Activated naive CD4-positive, alpha-beta T cell treated with anti-CD3 and anti-CD28 coated beads, Interleukin-2, amount 10 ng/mL, durations not matched to agents 7 days and 5 days (primary cell): Measurements from ENCODE around the gene TADA1.
A peak's percentile ranks its signal among the peaks of the same experiment; 100 is the strongest.
"Not testable (repeated sequence)": the region's sequence is repeated elsewhere in the genome, so short reads cannot be mapped to it uniquely, and the experiment has no call there.

Experiments used
- CTCF ChIA-PET: fragments of 350-600 bp; sonication (Branson Sonifier 250); formaldehyde crosslinking; loops from one replicate; lab custom pipeline; 2021; ENCODE audit warnings: antibody characterized with exemption; lab: Charles Lee
- DNase-seq: peaks from one replicate; pipeline ENCODE4 v3.0.0-alpha.2; 2020
- H3K27ac Mint-ChIP-seq: one replicate; pipeline ENCODE4 v1.8.0; 2021; ENCODE audit warnings: mild to moderate bottlenecking, moderate library complexity, mixed read lengths
- H3K27me3 Mint-ChIP-seq: one replicate; pipeline ENCODE4 v1.8.0; 2021; ENCODE audit warnings: mild to moderate bottlenecking, mixed read lengths
- H3K36me3 Mint-ChIP-seq: one replicate; pipeline ENCODE4 v1.8.0; 2021; ENCODE audit warnings: mixed read lengths
- H3K4me1 Mint-ChIP-seq: one replicate; pipeline ENCODE4 v1.8.0; 2021; ENCODE audit warnings: mixed read lengths
- H3K4me3 Mint-ChIP-seq: one replicate; pipeline ENCODE4 v1.8.0; 2021; ENCODE audit warnings: mild to moderate bottlenecking, moderate library complexity, mixed read lengths
- H3K9me3 Mint-ChIP-seq: one replicate; pipeline ENCODE4 v1.8.0; 2021; ENCODE audit warnings: mixed read lengths

The TADA1 gene

GRCh38 chr1:166878173-166878917 is 2.3 kb upstream of the TADA1 start:
- not testable (repeated sequence) for H3K4me3 Mint-ChIP-seq

GRCh38 chr1:166876540-166876838 is 425 bp upstream of the TADA1 start:
- Mint-ChIP-seq H3K9me3 (no peaks in the 10 kb centered on the region), H3K27me3 (peaks cover 6% of the 10 kb centered on the region), H3K4me1 (peaks cover 49% of the 10 kb centered on the region), H3K27ac (peak overlapping the region; percentile 99), H3K4me3 (peak overlapping the region; percentile 97), H3K36me3 (peaks cover 18% of the 10 kb centered on the region)
- CTCF ChIA-PET = interaction anchor here (0.7 to 1.8 kb wide), 5 partner anchors 8 to 387 kb away, joined by 3 to 11 read pairs (median 3); partner anchors contain the start of gene POGK
- DNase-seq = no peak

More at GRCh38 chr1:166878173-166878917, 2.3 kb upstream of the TADA1 start:
- DNase-seq, H3K36me3 Mint-ChIP-seq, H3K9me3 Mint-ChIP-seq, H3K27ac Mint-ChIP-seq: not testable (repeated sequence)
- H3K4me1 Mint-ChIP-seq = peaks cover 38% of the 10 kb centered on the region
- CTCF ChIA-PET = interaction anchor here (2.7 to 9.8 kb wide), 2 partner anchors 31 to 182 kb away, joined by 15 to 146 read pairs; no protein-coding TSS in a partner anchor
- H3K27me3 Mint-ChIP-seq = peaks cover 17% of the 10 kb centered on the region

GRCh38 chr1:166875302-166875733 is 746 bp downstream of the TADA1 start:
- peak overlapping the region; percentile 97 for H3K4me3 Mint-ChIP-seq
- H3K27ac Mint-ChIP-seq = peak overlapping the region; percentile 82
- CTCF ChIA-PET = no interaction called here
- no peak for DNase-seq
- H3K9me3 Mint-ChIP-seq = no peaks in the 10 kb centered on the region
- H3K27me3 Mint-ChIP-seq = peaks cover 6% of the 10 kb centered on the region
- peaks cover 18% of the 10 kb centered on the region for H3K36me3 Mint-ChIP-seq
- H3K4me1 Mint-ChIP-seq = peaks cover 55% of the 10 kb centered on the region

- Mint-ChIP-seq H3K9me3 (no peaks in the 10 kb centered on the region), H3K36me3 (peaks cover 21% of the 10 kb centered on the region), H3K27me3 (peaks cover 6% of the 10 kb centered on the region), H3K4me3 (peak overlapping the region; percentile 31), H3K4me1 (peaks cover 63% of the 10 kb centered on the region), H3K27ac (no peak overlapping the region)
- DNase-seq = no peak
- CTCF ChIA-PET = no interaction called here
Observed at GRCh38 chr1:166874464-166874863, 1.6 kb downstream of the TADA1 start.

GRCh38 chr1:166870584-166870983 is 5.5 kb downstream of the TADA1 start:
- no peak for DNase-seq
- H3K9me3 Mint-ChIP-seq = no peaks in the 10 kb centered on the region
- H3K27me3 Mint-ChIP-seq = no peaks in the 10 kb centered on the region
- peaks cover 52% of the 10 kb centered on the region for H3K4me1 Mint-ChIP-seq
- H3K27ac Mint-ChIP-seq = no peak overlapping the region
- H3K4me3 Mint-ChIP-seq = no peak overlapping the region
- CTCF ChIA-PET = interaction anchor here (1.7 kb wide), 1 partner anchor 189 kb away, joined by 8 read pairs; no protein-coding TSS in a partner anchor
- peaks cover 26% of the 10 kb centered on the region for H3K36me3 Mint-ChIP-seq

- peak overlapping the region; percentile 15 for H3K27ac Mint-ChIP-seq
- no peaks in the 10 kb centered on the region for H3K9me3 Mint-ChIP-seq
- peaks cover 42% of the 10 kb centered on the region for H3K4me1 Mint-ChIP-seq
- no peak for DNase-seq
- peaks cover 28% of the 10 kb centered on the region for H3K36me3 Mint-ChIP-seq
- CTCF ChIA-PET = interaction anchor here (0.7 to 1.0 kb wide), 4 partner anchors 31 to 1382 kb away, joined by 3 to 5 read pairs (median 3); partner anchors contain the start of gene POGK
- H3K4me3 Mint-ChIP-seq = no peak overlapping the region
- H3K27me3 Mint-ChIP-seq = no peaks in the 10 kb centered on the region
Observed at GRCh38 chr1:166869318-166870099, 6.6 kb downstream of the TADA1 start.

- Mint-ChIP-seq H3K4me1 (peaks cover 35% of the 10 kb centered on the region), H3K4me3 (no peak overlapping the region), H3K27ac (no peak overlapping the region), H3K27me3 (no peaks in the 10 kb centered on the region), H3K36me3 (peaks cover 31% of the 10 kb centered on the region), H3K9me3 (no peaks in the 10 kb centered on the region)
- CTCF ChIA-PET = interaction anchor here (1.0 kb wide), 1 partner anchor 30 kb away, joined by 5 read pairs; the partner anchor contains the start of gene POGK
- no peak for DNase-seq
Observed at GRCh38 chr1:166868639-166869038, 7.4 kb downstream of the TADA1 start.

GRCh38 chr1:166865926-166866325 is 10.1 kb downstream of the TADA1 start:
- H3K27me3 Mint-ChIP-seq = no peaks in the 10 kb centered on the region
- no peak overlapping the region for H3K27ac Mint-ChIP-seq
- peaks cover 41% of the 10 kb centered on the region for H3K36me3 Mint-ChIP-seq
- no peak for DNase-seq
- CTCF ChIA-PET = no interaction called here
- no peaks in the 10 kb centered on the region for H3K9me3 Mint-ChIP-seq
- H3K4me3 Mint-ChIP-seq = no peak overlapping the region
- H3K4me1 Mint-ChIP-seq = peaks cover 15% of the 10 kb centered on the region

- no peak overlapping the region for H3K27ac Mint-ChIP-seq
- H3K27me3 Mint-ChIP-seq = no peaks in the 10 kb centered on the region
- DNase-seq = no peak
- peaks cover 56% of the 10 kb centered on the region for H3K36me3 Mint-ChIP-seq
- CTCF ChIA-PET = no interaction called here
- H3K4me3 Mint-ChIP-seq = no peak overlapping the region
- no peaks in the 10 kb centered on the region for H3K4me1 Mint-ChIP-seq
- H3K9me3 Mint-ChIP-seq = no peaks in the 10 kb centered on the region
Observed at GRCh38 chr1:166859597-166859996, 16.5 kb downstream of the TADA1 start.

- peak overlapping the region; percentile 3 for H3K27ac Mint-ChIP-seq
- H3K9me3 Mint-ChIP-seq = no peaks in the 10 kb centered on the region
- no peak overlapping the region for H3K4me3 Mint-ChIP-seq
- peaks cover 60% of the 10 kb centered on the region for H3K36me3 Mint-ChIP-seq
- H3K27me3 Mint-ChIP-seq = no peaks in the 10 kb centered on the region
- H3K4me1 Mint-ChIP-seq = no peaks in the 10 kb centered on the region
- no peak for DNase-seq
- CTCF ChIA-PET = interaction anchor here (1.4 kb wide), 1 partner anchor 200 kb away, joined by 3 read pairs; no protein-coding TSS in a partner anchor
Observed at GRCh38 chr1:166858726-166859419, 17.2 kb downstream of the TADA1 start.

- Mint-ChIP-seq H3K9me3 (no peaks in the 10 kb centered on the region), H3K27me3 (no peaks in the 10 kb centered on the region), H3K4me3 (no peak overlapping the region), H3K4me1 (no peaks in the 10 kb centered on the region), H3K36me3 (peaks cover 61% of the 10 kb centered on the region), H3K27ac (no peak overlapping the region)
- no peak for DNase-seq
- CTCF ChIA-PET = interaction anchor here (1.4 kb wide), 1 partner anchor 201 kb away, joined by 3 read pairs; no protein-coding TSS in a partner anchor
Observed at GRCh38 chr1:166857995-166858394, 18.1 kb downstream of the TADA1 start.

GRCh38 chr1:166855558-166855957 is 20.5 kb downstream of the TADA1 start:
- no peaks in the 10 kb centered on the region for H3K9me3 Mint-ChIP-seq
- no peak overlapping the region for H3K4me3 Mint-ChIP-seq
- H3K27ac Mint-ChIP-seq = no peak overlapping the region
- CTCF ChIA-PET = interaction anchor here (2.6 kb wide), 1 partner anchor 10 kb away, joined by 6 read pairs; no protein-coding TSS in a partner anchor
- DNase-seq = no peak
- no peaks in the 10 kb centered on the region for H3K27me3 Mint-ChIP-seq
- peaks cover 58% of the 10 kb centered on the region for H3K36me3 Mint-ChIP-seq
- peaks cover 2% of the 10 kb centered on the region for H3K4me1 Mint-ChIP-seq

GRCh38 chr1:166852918-166853317 is 23.1 kb downstream of the TADA1 start:
- no peaks in the 10 kb centered on the region for H3K27me3 Mint-ChIP-seq
- peaks cover 2% of the 10 kb centered on the region for H3K4me1 Mint-ChIP-seq
- H3K9me3 Mint-ChIP-seq = no peaks in the 10 kb centered on the region
- H3K36me3 Mint-ChIP-seq = peaks cover 62% of the 10 kb centered on the region
- no peak overlapping the region for H3K4me3 Mint-ChIP-seq
- DNase-seq = no peak
- CTCF ChIA-PET = interaction anchor here (1.2 kb wide), 1 partner anchor 206 kb away, joined by 3 read pairs; no protein-coding TSS in a partner anchor
- H3K27ac Mint-ChIP-seq = peak overlapping the region; percentile 12

GRCh38 chr1:166849135-166849534 is 26.9 kb downstream of the TADA1 start:
- Mint-ChIP-seq H3K27ac (peak overlapping the region; percentile 69), H3K4me1 (peaks cover 15% of the 10 kb centered on the region)
- DNase-seq = no peak

More at GRCh38 chr1:166849135-166849534, 26.9 kb downstream of the TADA1 start:
- no peaks in the 10 kb centered on the region for H3K9me3 Mint-ChIP-seq
- H3K27me3 Mint-ChIP-seq = no peaks in the 10 kb centered on the region
- peaks cover 75% of the 10 kb centered on the region for H3K36me3 Mint-ChIP-seq
- H3K4me3 Mint-ChIP-seq = no peak overlapping the region
- CTCF ChIA-PET = no interaction called here
